Tibial nerve (tissue), 4 donors: ENCODE results near the gene KIF15.

Experiments used
- CTCF ChIP-seq, 5 experiments: fragments of 200-600 bp in 3 of 5; fragments of 450-650 bp in 2 of 5; sonication (generic) in 3 of 5; IDR thresholded peaks; one replicate each; pipeline ENCODE4 v1.5.1; 2016 to 2019; ENCODE audit warnings: antibody characterized with exemption in 5 of 5, mild to moderate bottlenecking in 3 of 5, moderate library complexity in 2 of 5
- EP300 ChIP-seq, 2 donors: sonication (generic); formaldehyde crosslinking; IDR thresholded peaks; one replicate each; pipeline ENCODE4 v1.6.1; 2017; ENCODE audit warnings: antibody characterized with exemption in 2 of 2, mild to moderate bottlenecking in 1 of 2

GRCh38 chr3:44761101-44761423 lies 532 bp upstream of the KIF15 start:
- no peak for TF ChIP-seq CTCF (IDR thresholded peaks at IDR 0.05)
- no peak for TF ChIP-seq EP300 (IDR thresholded peaks at IDR 0.05)
